DND-41 (cell line): ENCODE measurements around the gene MINDY4.

Source experiments
- ATAC-seq: fragments of 200-7000 bp; cut with Tn5 transposase; 3 replicates; pipeline ENCODE4 v1.9.1; 2021; ENCODE audit warnings: low read depth; ENCODE audit not compliant: insufficient read depth
- DNase-seq: peaks from one replicate; pipeline ENCODE4 v3.0.0-alpha.2; 2020
- H2AFZ ChIP-seq: 2 replicates; pipeline ENCODE4 v1.6.0; 2012; ENCODE audit warnings: low read depth, low read length
- H3K27ac ChIP-seq: 2 replicates; pipeline ENCODE4 v1.5.1; 2012; ENCODE audit warnings: low read length, inconsistent platforms
- H3K27me3 ChIP-seq: fragments of 200-600 bp; sonication (generic); 2 replicates; pipeline ENCODE4 v1.6.0; 2012; ENCODE audit warnings: low read length, mild to moderate bottlenecking, inconsistent platforms; ENCODE audit not compliant: insufficient read depth, poor library complexity
- H3K36me3 ChIP-seq: 2 replicates; pipeline ENCODE4 v1.5.1; 2012; ENCODE audit warnings: low read length, inconsistent platforms; ENCODE audit not compliant: insufficient read depth
- H3K4me1 ChIP-seq: 2 replicates; pipeline ENCODE4 v1.5.1; 2012; ENCODE audit warnings: mild to moderate bottlenecking, low read length; ENCODE audit not compliant: insufficient read depth
- H3K4me2 ChIP-seq: 2 replicates; pipeline ENCODE4 v1.6.0; 2012; ENCODE audit warnings: mild to moderate bottlenecking, moderate library complexity, low read length, inconsistent platforms; ENCODE audit not compliant: insufficient read depth
- H3K4me3 ChIP-seq, 2 experiments: fragments of 200-600 bp in 1 of 2; shearing (Covaris generic) in 1 of 2; 2 replicates each; pipeline ENCODE4 v1.5.1; 2012 to 2016; ENCODE audit warnings: inconsistent platforms in 2 of 2, low read length in 2 of 2, mild to moderate bottlenecking in 2 of 2, low read depth in 1 of 2, moderate library complexity in 1 of 2
- H3K79me2 ChIP-seq: 2 replicates; pipeline ENCODE4 v1.6.0; 2012; ENCODE audit warnings: low read length, inconsistent platforms; ENCODE audit not compliant: insufficient read depth
- H3K9ac ChIP-seq: 2 replicates; pipeline ENCODE4 v1.6.0; 2012; ENCODE audit warnings: low read depth, mild to moderate bottlenecking, inconsistent platforms, low read length, moderate library complexity
- H3K9me3 ChIP-seq: 2 replicates; pipeline ENCODE4 v1.5.1; 2012; ENCODE audit warnings: low read length, moderate library complexity, mild to moderate bottlenecking, inconsistent platforms; ENCODE audit not compliant: insufficient read depth, severe bottlenecking
- H4K20me1 ChIP-seq: 2 replicates; pipeline ENCODE4 v1.6.0; 2012; ENCODE audit warnings: low read length; ENCODE audit not compliant: insufficient read depth
- EZH2 ChIP-seq: IDR thresholded peaks from 3 replicates; pipeline ENCODE4 v1.6.1; 2012; ENCODE audit warnings: borderline replicate concordance, low read depth, mild to moderate bottlenecking, moderate library complexity, low read length, inconsistent platforms; ENCODE audit not compliant: severe bottlenecking
- TF ChIP-seq, protein P1 (sequence below): IDR thresholded peaks from 2 replicates; pipeline ENCODE4 v1.5.1; 2012; ENCODE audit warnings: borderline replicate concordance, low read length, moderate library complexity, mild to moderate bottlenecking; ENCODE audit not compliant: poor library complexity, severe bottlenecking; ENCODE audit errors: extremely low read depth

MINDY4 gene

GRCh38 chr7:30853576-30853975, 82.4 kb downstream of the MINDY4 start:
- Histone ChIP-seq H3K4me3 (no peak overlapping the region), H3K4me1 (no peaks in the 10 kb centered on the region), H3K27ac (no peak overlapping the region), H3K9ac (no peak overlapping the region), H2AFZ (no peak overlapping the region), H3K4me2 (no peak overlapping the region), H3K9me3 (no peaks in the 10 kb centered on the region), H4K20me1 (no peaks in the 10 kb centered on the region), H3K36me3 (no peaks in the 10 kb centered on the region), H3K79me2 (no peaks in the 10 kb centered on the region), H3K27me3 (no peaks in the 10 kb centered on the region)
- DNase-seq (no peak), ATAC-seq (no peak)
- no peak for TF ChIP-seq EZH2
- TF ChIP-seq, protein P1, sequence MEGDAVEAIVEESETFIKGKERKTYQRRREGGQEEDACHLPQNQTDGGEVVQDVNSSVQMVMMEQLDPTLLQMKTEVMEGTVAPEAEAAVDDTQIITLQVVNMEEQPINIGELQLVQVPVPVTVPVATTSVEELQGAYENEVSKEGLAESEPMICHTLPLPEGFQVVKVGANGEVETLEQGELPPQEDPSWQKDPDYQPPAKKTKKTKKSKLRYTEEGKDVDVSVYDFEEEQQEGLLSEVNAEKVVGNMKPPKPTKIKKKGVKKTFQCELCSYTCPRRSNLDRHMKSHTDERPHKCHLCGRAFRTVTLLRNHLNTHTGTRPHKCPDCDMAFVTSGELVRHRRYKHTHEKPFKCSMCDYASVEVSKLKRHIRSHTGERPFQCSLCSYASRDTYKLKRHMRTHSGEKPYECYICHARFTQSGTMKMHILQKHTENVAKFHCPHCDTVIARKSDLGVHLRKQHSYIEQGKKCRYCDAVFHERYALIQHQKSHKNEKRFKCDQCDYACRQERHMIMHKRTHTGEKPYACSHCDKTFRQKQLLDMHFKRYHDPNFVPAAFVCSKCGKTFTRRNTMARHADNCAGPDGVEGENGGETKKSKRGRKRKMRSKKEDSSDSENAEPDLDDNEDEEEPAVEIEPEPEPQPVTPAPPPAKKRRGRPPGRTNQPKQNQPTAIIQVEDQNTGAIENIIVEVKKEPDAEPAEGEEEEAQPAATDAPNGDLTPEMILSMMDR, result no peak

GRCh38 chr7:30855936-30856335, 84.7 kb downstream of the MINDY4 start:
- TF ChIP-seq EZH2, result no peak
- TF ChIP-seq, protein P1, result no peak
- Histone ChIP-seq H3K9ac (no peak overlapping the region), H3K9me3 (no peaks in the 10 kb centered on the region), H3K4me3 (no peak overlapping the region), H3K27ac (no peak overlapping the region), H3K79me2 (no peaks in the 10 kb centered on the region), H4K20me1 (no peaks in the 10 kb centered on the region), H3K36me3 (no peaks in the 10 kb centered on the region), H3K27me3 (no peaks in the 10 kb centered on the region), H3K4me2 (no peak overlapping the region), H3K4me1 (no peaks in the 10 kb centered on the region), H2AFZ (no peak overlapping the region)
- ATAC-seq (no peak), DNase-seq (no peak)

- H3K9me3 ChIP-seq, result no peaks in the 10 kb centered on the region
- H2AFZ ChIP-seq, result no peak overlapping the region
- no peak overlapping the region for H3K9ac ChIP-seq
- TF ChIP-seq, protein P1, result no peak
- no peak for TF ChIP-seq EZH2
- no peak for DNase-seq
- H3K4me1 ChIP-seq, result no peaks in the 10 kb centered on the region
- no peaks in the 10 kb centered on the region for H3K36me3 ChIP-seq
- no peaks in the 10 kb centered on the region for H3K79me2 ChIP-seq
- H3K27ac ChIP-seq, result no peak overlapping the region
- no peaks in the 10 kb centered on the region for H4K20me1 ChIP-seq
- no peak for ATAC-seq
- H3K4me2 ChIP-seq, result no peak overlapping the region
- H3K4me3 ChIP-seq, result no peak overlapping the region
- H3K27me3 ChIP-seq, result no peaks in the 10 kb centered on the region
These were observed 87.4 kb downstream of the MINDY4 start for GRCh38 chr7:30858576-30858975.
